Measurements from ENCODE around the gene CMTR2.

Gene CMTR2

GRCh38 chr16:71262391-71262790, 26.8 kb downstream of the CMTR2 start:
- no peak overlapping the region for H3K4me3 ChIP-seq (ENCODE audit: low read depth, low read length)
- no peak for TF ChIP-seq CTCF (IDR thresholded peaks at IDR 0.05; ENCODE audit: low read depth, low read length)
- in situ Hi-C loops (cut with HindIII; ENCODE audit: low sequenced_read_pairs), result no loop called here
- no peak for DNase-seq (ENCODE audit: low read depth, low spot score)

GRCh38 chr16:71260995-71261394, 28.2 kb downstream of the CMTR2 start:
- no peak overlapping the region for H3K4me3 ChIP-seq (ENCODE audit: low read depth, low read length)
- DNase-seq (ENCODE audit: low read depth, low spot score), result no peak
- no peak for TF ChIP-seq CTCF (IDR thresholded peaks at IDR 0.05; ENCODE audit: low read depth, low read length)
- in situ Hi-C loops (cut with HindIII; ENCODE audit: low sequenced_read_pairs), result no loop called here

- no peak for TF ChIP-seq CTCF (IDR thresholded peaks at IDR 0.05; ENCODE audit: low read depth, low read length)
- H3K4me3 ChIP-seq (ENCODE audit: low read depth, low read length), result no peak overlapping the region
- in situ Hi-C loops (cut with HindIII; ENCODE audit: low sequenced_read_pairs), result no loop called here
- DNase-seq (ENCODE audit: low read depth, low spot score), result no peak
These were observed 30.1 kb downstream of the CMTR2 start for GRCh38 chr16:71259086-71259485.

GRCh38 chr16:71258372-71258771, 30.8 kb downstream of the CMTR2 start:
- no peak for DNase-seq (ENCODE audit: low read depth, low spot score)
- no peak for TF ChIP-seq CTCF (IDR thresholded peaks at IDR 0.05; ENCODE audit: low read depth, low read length)
- H3K4me3 ChIP-seq (ENCODE audit: low read depth, low read length), result no peak overlapping the region
- in situ Hi-C loops (cut with HindIII; ENCODE audit: low sequenced_read_pairs), result no loop called here

GRCh38 chr16:71257768-71258167, 31.4 kb downstream of the CMTR2 start:
- H3K4me3 ChIP-seq (ENCODE audit: low read depth, low read length), result no peak overlapping the region
- in situ Hi-C loops (cut with HindIII; ENCODE audit: low sequenced_read_pairs), result no loop called here
- no peak for DNase-seq (ENCODE audit: low read depth, low spot score)
- TF ChIP-seq CTCF (IDR thresholded peaks at IDR 0.05; ENCODE audit: low read depth, low read length), result no peak

- no peak for TF ChIP-seq CTCF (IDR thresholded peaks at IDR 0.05; ENCODE audit: low read depth, low read length)
- in situ Hi-C loops (cut with HindIII; ENCODE audit: low sequenced_read_pairs), result no loop called here
- DNase-seq (ENCODE audit: low read depth, low spot score), result no peak
- no peak overlapping the region for H3K4me3 ChIP-seq (ENCODE audit: low read depth, low read length)
These were observed 33.5 kb downstream of the CMTR2 start for GRCh38 chr16:71255721-71256120.
